Peyer's patch (tissue), 4 donors: ENCODE data around the gene PYGO1.

ENCODE experiments used
- POLR2A ChIP-seq, 2 donors: fragments of 450-650 bp; IDR thresholded peaks; one replicate each; pipeline ENCODE4 v1.5.1; 2017; ENCODE audit warnings: antibody characterized with exemption in 2 of 2, mild to moderate bottlenecking in 2 of 2, moderate library complexity in 2 of 2
- TF ChIP-seq, protein P1 (sequence below), 6 experiments: fragments of 450-650 bp in 4 of 6; fragments of 200-600 bp in 2 of 6; sonication (generic) in 1 of 6; IDR thresholded peaks; one replicate each; pipeline ENCODE4 v1.5.1; 2017 to 2019; ENCODE audit warnings: antibody characterized with exemption in 6 of 6, mild to moderate bottlenecking in 3 of 6, moderate library complexity in 1 of 6

DNA sequence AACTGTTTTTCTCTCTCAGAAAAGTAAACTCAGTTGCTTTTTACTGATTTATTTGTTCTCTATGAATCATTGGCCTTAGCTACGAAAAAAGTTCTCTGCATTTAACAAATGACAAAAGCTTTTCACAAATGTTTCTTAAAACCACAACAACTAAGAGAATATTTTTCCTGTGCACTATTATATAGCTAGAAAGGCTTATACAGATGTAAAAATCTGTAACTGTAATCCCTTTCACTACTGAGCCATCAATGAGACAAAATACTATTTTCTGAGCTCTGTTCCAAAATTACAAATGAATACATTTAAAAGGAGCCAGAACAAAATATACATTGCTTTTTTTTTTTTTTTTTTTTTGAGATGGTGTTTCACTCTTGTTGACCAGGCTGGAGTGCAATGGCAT lies 45.6 kb upstream of the PYGO1 start:
- TF ChIP-seq, protein P1, sequence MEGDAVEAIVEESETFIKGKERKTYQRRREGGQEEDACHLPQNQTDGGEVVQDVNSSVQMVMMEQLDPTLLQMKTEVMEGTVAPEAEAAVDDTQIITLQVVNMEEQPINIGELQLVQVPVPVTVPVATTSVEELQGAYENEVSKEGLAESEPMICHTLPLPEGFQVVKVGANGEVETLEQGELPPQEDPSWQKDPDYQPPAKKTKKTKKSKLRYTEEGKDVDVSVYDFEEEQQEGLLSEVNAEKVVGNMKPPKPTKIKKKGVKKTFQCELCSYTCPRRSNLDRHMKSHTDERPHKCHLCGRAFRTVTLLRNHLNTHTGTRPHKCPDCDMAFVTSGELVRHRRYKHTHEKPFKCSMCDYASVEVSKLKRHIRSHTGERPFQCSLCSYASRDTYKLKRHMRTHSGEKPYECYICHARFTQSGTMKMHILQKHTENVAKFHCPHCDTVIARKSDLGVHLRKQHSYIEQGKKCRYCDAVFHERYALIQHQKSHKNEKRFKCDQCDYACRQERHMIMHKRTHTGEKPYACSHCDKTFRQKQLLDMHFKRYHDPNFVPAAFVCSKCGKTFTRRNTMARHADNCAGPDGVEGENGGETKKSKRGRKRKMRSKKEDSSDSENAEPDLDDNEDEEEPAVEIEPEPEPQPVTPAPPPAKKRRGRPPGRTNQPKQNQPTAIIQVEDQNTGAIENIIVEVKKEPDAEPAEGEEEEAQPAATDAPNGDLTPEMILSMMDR (IDR thresholded peaks at IDR 0.05) = no peak
- TF ChIP-seq POLR2A (IDR thresholded peaks at IDR 0.05) = no peak
